GM18517 (cell line): ENCODE data around the gene ZEB2.

Source experiments
- ATAC-seq: cut with Tn5 transposase; IDR thresholded peaks from one replicate; pipeline ENCODE4 v1.9.1; 2021; ENCODE audit warnings: mild to moderate bottlenecking, moderate library complexity; ENCODE audit not compliant: unreplicated experiment

The ZEB2 gene

GRCh38 chr2:144496977-144497598 lies 22.8 kb downstream of the ZEB2 start:
- ATAC-seq = no peak

GRCh38 chr2:144496092-144496976 lies 23.6 kb downstream of the ZEB2 start:
- ATAC-seq = no peak

GRCh38 chr2:144495227-144496091 lies 24.5 kb downstream of the ZEB2 start:
- ATAC-seq = no peak

GRCh38 chr2:144493027-144493809 lies 26.7 kb downstream of the ZEB2 start:
- ATAC-seq = no peak

- ATAC-seq = no peak
These were observed 29.1 kb downstream of the ZEB2 start for GRCh38 chr2:144490857-144491256.

- ATAC-seq = no peak
These were observed 29.9 kb downstream of the ZEB2 start for GRCh38 chr2:144490017-144490416.

- no peak for ATAC-seq
These were observed 30.5 kb downstream of the ZEB2 start for GRCh38 chr2:144489315-144489916.

GRCh38 chr2:144484201-144484948 lies 35.5 kb downstream of the ZEB2 start:
- ATAC-seq = no peak

GRCh38 chr2:144481666-144482065 lies 38.3 kb downstream of the ZEB2 start:
- ATAC-seq = no peak

- no peak for ATAC-seq
These were observed 38.8 kb downstream of the ZEB2 start for GRCh38 chr2:144481109-144481508.

GRCh38 chr2:144480285-144480684 lies 39.6 kb downstream of the ZEB2 start:
- no peak for ATAC-seq

- ATAC-seq = no peak
These were observed 40.3 kb downstream of the ZEB2 start for GRCh38 chr2:144479659-144480058.

GRCh38 chr2:144479138-144479537 lies 40.8 kb downstream of the ZEB2 start:
- ATAC-seq = no peak

GRCh38 chr2:144477957-144478311 lies 42.0 kb downstream of the ZEB2 start:
- ATAC-seq = no peak

GRCh38 chr2:144477281-144477956 lies 42.5 kb downstream of the ZEB2 start:
- ATAC-seq = no peak

GRCh38 chr2:144476682-144477081 lies 43.2 kb downstream of the ZEB2 start:
- ATAC-seq = no peak

GRCh38 chr2:144475569-144476275 lies 44.2 kb downstream of the ZEB2 start:
- no peak for ATAC-seq

GRCh38 chr2:144475044-144475443 lies 44.9 kb downstream of the ZEB2 start:
- ATAC-seq = no peak
